DMS114 treated with DMSO at 0.1 percent for 48 hours (cell line): Measurements from ENCODE around the gene ANO9.

Experiments used
- DNase-seq: peaks from one replicate; lab custom pipeline; 2025; ENCODE audit not compliant: unreplicated experiment; lab: John Stamatoyannopoulos, UW

ANO9 gene

GRCh38 chr11:452916-453527 lies 11.2 kb upstream of the ANO9 start:
- no peak for DNase-seq

- DNase-seq = no peak
Observed at GRCh38 chr11:452203-452744, 10.5 kb upstream of the ANO9 start.

GRCh38 chr11:451738-452137 lies 9.9 kb upstream of the ANO9 start:
- no peak for DNase-seq

GRCh38 chr11:450809-451451 lies 9.1 kb upstream of the ANO9 start:
- no peak for DNase-seq

GRCh38 chr11:449889-450808 lies 8.3 kb upstream of the ANO9 start, which contains the start of gene PTDSS2:
Gene PTDSS2 (plus strand): TSS chr11:450279. CDS start chr11:450456, 177 bp downstream.
- DNase-seq = peak; percentile 86

- peak; percentile 63 for DNase-seq
Observed at GRCh38 chr11:447923-448731, 6.3 kb upstream of the ANO9 start.

- no peak for DNase-seq
Observed at GRCh38 chr11:446891-447290, 5.1 kb upstream of the ANO9 start.

GRCh38 chr11:445765-446588 lies 4.2 kb upstream of the ANO9 start:
- DNase-seq = no peak

GRCh38 chr11:444396-445144 lies 2.8 kb upstream of the ANO9 start:
- no peak for DNase-seq

- no peak for DNase-seq
Observed at GRCh38 chr11:443542-444199, 1.9 kb upstream of the ANO9 start.

GRCh38 chr11:442611-443081 lies 835 bp upstream of the ANO9 start:
- DNase-seq = no peak

- no peak for DNase-seq
Observed at GRCh38 chr11:441043-441417, 781 bp downstream of the ANO9 start.

GRCh38 chr11:440065-441042 lies 1.5 kb downstream of the ANO9 start:
- DNase-seq = no peak

- no peak for DNase-seq
Observed at GRCh38 chr11:439315-440064, 2.3 kb downstream of the ANO9 start.

- no peak for DNase-seq
Observed at GRCh38 chr11:438101-438844, 3.5 kb downstream of the ANO9 start.
